Measurements from ENCODE around the gene TPM3. TPM values are rescaled to one million over a fixed set of nuclear protein-coding genes. Genes with fewer than 3 reads are reported as not detected.

The TPM3 gene
- total and polyA plus RNA-seq, 9 of the 15 experiments (the other 6 are each of a cell fraction or from before 2014, with no cell fraction given): 202 to 604 (median 421) TPM

GRCh38 chr1:154182344-154183045, 9.4 kb downstream of the TPM3 start (continued):
- TF ChIP-seq TAL1 (IDR thresholded peaks at IDR 0.05): no peak
- TF ChIP-seq TCF3 (CRISPR knock-in tag; IDR thresholded peaks at IDR 0.05): no peak
- no peak for TF ChIP-seq POLR2H (tag; IDR thresholded peaks at IDR 0.05; ENCODE audit: low read depth)
- TF ChIP-seq GABPA (tag; conservative IDR thresholded peaks at IDR 0.05; ENCODE audit: low read depth): no peak
- TF ChIP-seq VEZF1 (CRISPR knock-in tag; IDR thresholded peaks at IDR 0.05): peak; percentile 65
- TF ChIP-seq FOXO4 (CRISPR knock-in tag; IDR thresholded peaks at IDR 0.05): no peak
- TF ChIP-seq ZNF639 (CRISPR knock-in tag; conservative IDR thresholded peaks at IDR 0.05 in 1 of 2, IDR thresholded peaks at IDR 0.05 in 1 of 2): no peak
- TF ChIP-seq MED1 (CRISPR knock-in tag; IDR thresholded peaks at IDR 0.05; ENCODE audit: borderline replicate concordance): no peak
- no peak for TF ChIP-seq HMG20A (CRISPR knock-in tag; conservative IDR thresholded peaks at IDR 0.05)
- no peak for TF ChIP-seq ZNF655 (CRISPR knock-in tag; IDR thresholded peaks at IDR 0.05)
- no peak for TF ChIP-seq CCNT2 (IDR thresholded peaks at IDR 0.05; ENCODE audit: borderline replicate concordance, extremely low read depth, insufficient read length, low read depth, low read length)
- TF ChIP-seq HNRNPUL1 (IDR thresholded peaks at IDR 0.05; ENCODE audit: low read length): no peak
- TF ChIP-seq ATF6 (CRISPR knock-in tag; IDR thresholded peaks at IDR 0.05): no peak
- no peak for TF ChIP-seq NCOA4 (IDR thresholded peaks at IDR 0.05; ENCODE audit: partially characterized antibody)

Data from K562 (cell line).